ENCODE measurements around the gene CLIC5. TPM values are rescaled to one million over a fixed set of nuclear protein-coding genes. Genes with fewer than 3 reads are reported as not detected.

CLIC5 gene
- total and polyA plus RNA-seq, 2 donors (not counting 1 experiment from before 2014, with no cell fraction given): 0.96 to 0.97 TPM

DNA sequence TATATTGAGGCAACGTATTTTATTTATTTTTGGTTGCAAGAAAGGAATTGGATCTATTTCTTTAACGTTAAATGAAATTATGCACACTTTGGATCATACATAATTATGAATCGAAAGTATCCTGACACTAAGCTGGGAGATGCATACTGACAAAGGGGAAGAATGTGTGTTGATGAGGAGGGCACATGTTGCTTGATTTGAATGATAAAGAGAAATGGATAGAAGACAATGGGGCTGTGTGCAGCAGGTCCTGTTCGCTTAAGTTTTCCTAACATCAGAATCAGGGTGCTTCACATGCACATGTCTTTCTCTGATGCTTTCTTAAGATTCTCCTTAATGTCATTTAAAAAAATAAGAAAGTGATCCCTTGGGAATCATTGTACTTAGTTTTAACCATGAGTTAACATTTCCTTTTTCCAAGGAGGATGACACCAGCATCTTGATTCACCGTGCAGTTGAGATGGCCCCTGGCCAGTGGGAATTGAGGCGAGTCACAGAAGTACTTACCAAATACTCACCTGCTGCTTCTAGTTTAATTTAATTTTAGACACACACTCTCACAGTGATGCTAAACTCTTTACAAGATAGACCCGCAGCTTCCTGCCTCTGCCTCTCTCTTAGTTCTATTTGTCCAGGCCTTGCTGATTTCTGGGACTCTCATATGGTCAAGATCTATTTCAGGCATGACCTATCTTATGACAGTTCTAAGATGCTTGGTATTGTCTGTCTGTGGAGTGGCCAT is 116.5 kb downstream of the CLIC5 start:
- TF ChIP-seq EZH2 (IDR thresholded peaks at IDR 0.05; ENCODE audit: borderline replicate concordance, insufficient read depth, low read depth, low read length, poor library complexity, severe bottlenecking): no peak
- TF ChIP-seq, protein P1, sequence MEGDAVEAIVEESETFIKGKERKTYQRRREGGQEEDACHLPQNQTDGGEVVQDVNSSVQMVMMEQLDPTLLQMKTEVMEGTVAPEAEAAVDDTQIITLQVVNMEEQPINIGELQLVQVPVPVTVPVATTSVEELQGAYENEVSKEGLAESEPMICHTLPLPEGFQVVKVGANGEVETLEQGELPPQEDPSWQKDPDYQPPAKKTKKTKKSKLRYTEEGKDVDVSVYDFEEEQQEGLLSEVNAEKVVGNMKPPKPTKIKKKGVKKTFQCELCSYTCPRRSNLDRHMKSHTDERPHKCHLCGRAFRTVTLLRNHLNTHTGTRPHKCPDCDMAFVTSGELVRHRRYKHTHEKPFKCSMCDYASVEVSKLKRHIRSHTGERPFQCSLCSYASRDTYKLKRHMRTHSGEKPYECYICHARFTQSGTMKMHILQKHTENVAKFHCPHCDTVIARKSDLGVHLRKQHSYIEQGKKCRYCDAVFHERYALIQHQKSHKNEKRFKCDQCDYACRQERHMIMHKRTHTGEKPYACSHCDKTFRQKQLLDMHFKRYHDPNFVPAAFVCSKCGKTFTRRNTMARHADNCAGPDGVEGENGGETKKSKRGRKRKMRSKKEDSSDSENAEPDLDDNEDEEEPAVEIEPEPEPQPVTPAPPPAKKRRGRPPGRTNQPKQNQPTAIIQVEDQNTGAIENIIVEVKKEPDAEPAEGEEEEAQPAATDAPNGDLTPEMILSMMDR (IDR thresholded peaks at IDR 0.05): no peak
- Histone ChIP-seq H3K4me3 (ENCODE audit: control extremely low read depth in 1 of 5, extremely low read depth in 1 of 5, insufficient read depth in 1 of 5, low read depth in 2 of 5, low read length in 4 of 5) (no peak overlapping the region), H3K79me2 (ENCODE audit: control insufficient read depth, insufficient read depth, low read length) (no peaks in the 10 kb centered on the region), H3K27ac (ENCODE audit: low read length in 2 of 2) (no peak overlapping the region), H3K9me3 (ENCODE audit: control extremely low read depth in 1 of 3, control insufficient read depth in 2 of 3, insufficient read depth in 1 of 3, low read length in 2 of 3) (no peaks in the 10 kb centered on the region), H3K4me1 (ENCODE audit: control insufficient read depth in 2 of 2, insufficient read depth in 2 of 2, low read length in 2 of 2) (no peaks in the 10 kb centered on the region), H2AFZ (ENCODE audit: insufficient read depth, low read depth, low read length, poor library complexity, severe bottlenecking) (no peak overlapping the region), H4K20me1 (ENCODE audit: control insufficient read depth, insufficient read depth, low read length, poor library complexity, severe bottlenecking) (no peaks in the 10 kb centered on the region), H3K36me3 (replicated peaks in 1 of 2; ENCODE audit: control extremely low read depth in 1 of 2, control insufficient read depth in 1 of 2, extremely low read depth in 1 of 2, insufficient read depth in 2 of 2, low read length in 1 of 2) (no peaks in the 10 kb centered on the region), H3K27me3 (replicated peaks in 1 of 4; ENCODE audit: control extremely low read depth in 1 of 4, control insufficient read depth in 3 of 4, insufficient read depth in 4 of 4, low read length in 3 of 4) (no peaks in the 10 kb centered on the region), H3K4me2 (replicated peaks; ENCODE audit: low read depth, low read length, poor library complexity, severe bottlenecking) (no peak overlapping the region), H3K9ac (ENCODE audit: low read length) (no peak overlapping the region)
- DNase-seq: no peak
- Mint-ChIP-seq H3K4me1 (no peaks in the 10 kb centered on the region), H3K27ac (no peak overlapping the region), H3K9me3 (ENCODE audit: insufficient read depth) (no peaks in the 10 kb centered on the region), H3K4me3 (no peak overlapping the region), H3K27me3 (no peaks in the 10 kb centered on the region)
- ATAC-seq (ENCODE audit: low read depth): no peak
- intact Hi-C loops (cut with micrococcal nuclease): no loop called here
- CTCF ChIA-PET: interaction anchor here (0.7 to 0.8 kb wide), 2 partner anchors 14 to 31 kb away, joined by 3 read pairs; no protein-coding TSS in a partner anchor
- 100% methylated on average over 3 of the region's 7 CpGs for WGBS (ENCODE audit: insufficient coverage)
- POLR2A ChIA-PET: no interaction called here

DNA sequence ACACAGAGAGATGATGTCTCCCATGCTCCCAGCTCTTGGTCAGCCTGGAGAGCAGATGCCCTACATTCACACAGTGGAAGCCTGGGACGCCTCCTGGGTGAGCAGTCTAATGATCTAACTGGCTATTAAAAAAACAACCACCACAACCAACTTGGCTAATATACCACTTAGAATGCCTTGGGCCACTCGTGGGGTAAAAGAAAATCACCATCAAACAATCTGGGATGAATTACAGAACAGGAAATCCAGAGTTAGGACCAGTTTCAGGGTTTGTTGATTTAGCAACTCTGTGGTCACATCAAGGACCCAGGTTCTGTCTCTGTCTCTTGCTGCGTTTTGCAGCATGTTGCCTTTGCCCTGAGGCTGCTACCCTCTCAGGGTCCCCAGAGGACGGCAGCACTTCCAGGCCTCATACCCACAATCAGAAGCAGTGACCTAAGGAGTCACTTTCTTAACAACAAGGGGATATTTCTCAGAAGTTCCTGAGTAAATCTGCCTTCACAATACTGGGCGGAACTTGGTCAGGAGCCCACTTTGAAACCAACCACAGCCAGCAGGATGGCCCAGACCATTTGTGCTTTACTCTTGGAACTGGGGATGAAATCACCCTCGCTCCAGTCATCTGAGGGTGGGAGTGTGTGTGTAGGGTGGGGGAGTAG is 118.7 kb downstream of the CLIC5 start:
- no peak for ATAC-seq (ENCODE audit: low read depth)
- Histone ChIP-seq H2AFZ (ENCODE audit: insufficient read depth, low read depth, low read length, poor library complexity, severe bottlenecking) (no peak overlapping the region), H3K4me1 (ENCODE audit: control insufficient read depth in 2 of 2, insufficient read depth in 2 of 2, low read length in 2 of 2) (no peaks in the 10 kb centered on the region), H3K9ac (ENCODE audit: low read length) (no peak overlapping the region), H3K9me3 (ENCODE audit: control extremely low read depth in 1 of 3, control insufficient read depth in 2 of 3, insufficient read depth in 1 of 3, low read length in 2 of 3) (no peaks in the 10 kb centered on the region), H4K20me1 (ENCODE audit: control insufficient read depth, insufficient read depth, low read length, poor library complexity, severe bottlenecking) (no peaks in the 10 kb centered on the region), H3K4me3 (ENCODE audit: control extremely low read depth in 1 of 5, extremely low read depth in 1 of 5, insufficient read depth in 1 of 5, low read depth in 2 of 5, low read length in 4 of 5) (no peak overlapping the region), H3K36me3 (replicated peaks in 1 of 2; ENCODE audit: control extremely low read depth in 1 of 2, control insufficient read depth in 1 of 2, extremely low read depth in 1 of 2, insufficient read depth in 2 of 2, low read length in 1 of 2) (no peaks in the 10 kb centered on the region), H3K4me2 (replicated peaks; ENCODE audit: low read depth, low read length, poor library complexity, severe bottlenecking) (no peak overlapping the region), H3K79me2 (ENCODE audit: control insufficient read depth, insufficient read depth, low read length) (no peaks in the 10 kb centered on the region), H3K27ac (ENCODE audit: low read length in 2 of 2) (no peak overlapping the region), H3K27me3 (replicated peaks in 1 of 4; ENCODE audit: control extremely low read depth in 1 of 4, control insufficient read depth in 3 of 4, insufficient read depth in 4 of 4, low read length in 3 of 4) (no peaks in the 10 kb centered on the region)
- Mint-ChIP-seq H3K9me3 (ENCODE audit: insufficient read depth) (no peaks in the 10 kb centered on the region), H3K4me1 (no peaks in the 10 kb centered on the region), H3K27ac (no peak overlapping the region), H3K27me3 (no peaks in the 10 kb centered on the region), H3K4me3 (no peak overlapping the region)
- ChIA-PET CTCF (no interaction called here), POLR2A (no interaction called here)
- no peak for DNase-seq
- no peak for TF ChIP-seq EZH2 (IDR thresholded peaks at IDR 0.05; ENCODE audit: borderline replicate concordance, insufficient read depth, low read depth, low read length, poor library complexity, severe bottlenecking)
- TF ChIP-seq, protein P1 (IDR thresholded peaks at IDR 0.05): no peak
- intact Hi-C loops (cut with micrococcal nuclease): no loop called here
- WGBS (ENCODE audit: insufficient coverage): 57% methylated on average over 6 of the region's 6 CpGs

Measured in B cell (primary cell).